GM13977 (cell line): ENCODE results near the gene TRNP1.
"Not testable (repeated sequence)": the region's sequence is repeated elsewhere in the genome, so short reads cannot be mapped to it uniquely, and the experiment has no call there.

ENCODE experiments used
- DNase-seq: peaks from one replicate; pipeline ENCODE4 v3.0.0; 2012; ENCODE audit warnings: low spot score
- in situ Hi-C: fragments of 300-500 bp; cut with MboI; formaldehyde crosslinking; loops from one replicate; pipeline ENCODE4 v1.12.0; 2022; ENCODE audit warnings: low sequenced_read_pairs, low pct_unique_long_range_greater_than_20kb, mixed read lengths, inconsistent platforms; ENCODE audit not compliant: unreplicated experiment
- TF ChIP-seq, protein P1 (sequence below): IDR thresholded peaks from 2 replicates; pipeline ENCODE4 v1.5.1; 2012; ENCODE audit warnings: mild to moderate bottlenecking, control low read depth; ENCODE audit not compliant: insufficient read depth; ENCODE audit errors: extremely low read depth, missing control alignments

TRNP1 gene

DNA sequence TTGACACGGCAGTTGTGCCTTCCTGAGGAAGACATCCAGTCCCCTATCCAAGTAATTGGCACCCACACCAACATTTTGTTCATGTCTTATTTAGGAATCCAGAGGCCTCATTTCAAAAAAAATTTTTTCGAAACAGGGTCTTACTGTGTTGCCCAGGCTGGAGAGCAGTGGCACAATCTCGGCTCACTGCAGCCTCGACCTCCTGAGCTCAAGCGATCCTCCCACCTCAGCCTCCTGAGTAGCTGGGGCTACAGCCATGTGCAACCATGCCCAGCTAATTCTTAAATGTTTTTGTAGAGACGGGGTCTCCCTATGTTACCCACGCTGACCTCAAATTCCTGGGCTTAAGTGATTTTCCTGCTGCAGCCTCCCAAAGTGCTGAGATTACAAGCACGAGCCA, 9.2 kb upstream of the TRNP1 start:
- TF ChIP-seq, protein P1, sequence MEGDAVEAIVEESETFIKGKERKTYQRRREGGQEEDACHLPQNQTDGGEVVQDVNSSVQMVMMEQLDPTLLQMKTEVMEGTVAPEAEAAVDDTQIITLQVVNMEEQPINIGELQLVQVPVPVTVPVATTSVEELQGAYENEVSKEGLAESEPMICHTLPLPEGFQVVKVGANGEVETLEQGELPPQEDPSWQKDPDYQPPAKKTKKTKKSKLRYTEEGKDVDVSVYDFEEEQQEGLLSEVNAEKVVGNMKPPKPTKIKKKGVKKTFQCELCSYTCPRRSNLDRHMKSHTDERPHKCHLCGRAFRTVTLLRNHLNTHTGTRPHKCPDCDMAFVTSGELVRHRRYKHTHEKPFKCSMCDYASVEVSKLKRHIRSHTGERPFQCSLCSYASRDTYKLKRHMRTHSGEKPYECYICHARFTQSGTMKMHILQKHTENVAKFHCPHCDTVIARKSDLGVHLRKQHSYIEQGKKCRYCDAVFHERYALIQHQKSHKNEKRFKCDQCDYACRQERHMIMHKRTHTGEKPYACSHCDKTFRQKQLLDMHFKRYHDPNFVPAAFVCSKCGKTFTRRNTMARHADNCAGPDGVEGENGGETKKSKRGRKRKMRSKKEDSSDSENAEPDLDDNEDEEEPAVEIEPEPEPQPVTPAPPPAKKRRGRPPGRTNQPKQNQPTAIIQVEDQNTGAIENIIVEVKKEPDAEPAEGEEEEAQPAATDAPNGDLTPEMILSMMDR, result no peak
- in situ Hi-C loops, result no loop called here
- no peak for DNase-seq

DNA sequence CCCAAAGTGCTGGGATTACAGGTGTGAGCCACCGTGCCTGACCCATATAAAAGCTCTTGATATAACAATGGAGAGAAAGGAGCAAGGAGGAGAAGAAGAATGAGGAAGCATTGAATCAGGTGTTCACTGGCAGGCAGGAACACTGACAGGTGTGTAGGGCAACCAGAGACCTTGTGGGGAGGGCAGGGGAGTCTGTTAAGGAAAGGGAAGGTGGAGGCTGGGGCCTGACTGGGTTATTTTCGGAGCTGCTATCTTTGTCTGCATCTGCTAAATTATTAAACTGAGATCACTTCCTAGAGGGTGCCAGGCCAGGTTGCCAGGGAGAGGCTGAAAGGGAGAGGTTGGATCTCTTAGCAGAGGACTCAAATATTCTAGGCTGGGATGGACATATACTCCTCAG, 6.8 kb upstream of the TRNP1 start:
- TF ChIP-seq, protein P1, result no peak
- no peak for DNase-seq
- in situ Hi-C loops, result no loop called here

DNA sequence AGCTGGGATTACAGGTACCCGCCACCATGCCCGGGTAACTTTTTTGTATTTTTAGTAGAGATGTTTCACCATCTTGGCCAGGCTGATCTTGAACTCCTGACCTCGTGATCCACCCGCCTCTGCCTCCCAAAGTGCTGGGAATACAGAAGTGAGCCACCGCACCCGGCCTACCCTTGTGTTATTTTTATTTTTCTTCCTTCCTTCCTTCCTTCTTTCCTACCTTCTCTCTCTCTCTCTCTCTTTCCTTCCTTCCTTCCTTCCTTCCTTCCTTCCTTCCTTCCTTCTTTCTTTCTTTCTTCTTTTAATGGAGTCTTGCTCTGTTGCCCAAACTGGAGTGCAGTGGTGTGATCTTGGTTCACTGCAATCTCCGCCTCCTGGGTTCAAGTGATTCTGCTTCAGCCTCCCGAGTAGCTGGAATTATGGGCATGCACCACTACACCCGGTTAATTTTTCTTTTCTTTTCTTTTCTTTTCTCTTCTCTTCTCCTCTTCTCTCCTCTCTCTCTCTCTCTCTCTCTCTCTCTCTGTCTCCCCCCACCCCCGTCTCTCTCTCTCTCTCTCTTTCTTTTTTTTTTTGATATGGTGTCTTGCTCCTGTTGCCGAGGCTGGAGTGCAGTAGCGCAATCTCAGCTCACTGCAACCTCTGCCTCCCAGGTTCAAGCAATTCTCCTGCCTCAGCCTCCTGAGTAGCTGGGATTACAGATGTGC, 3.9 kb upstream of the TRNP1 start:
- DNase-seq, in situ Hi-C loops: not testable (repeated sequence)

DNA sequence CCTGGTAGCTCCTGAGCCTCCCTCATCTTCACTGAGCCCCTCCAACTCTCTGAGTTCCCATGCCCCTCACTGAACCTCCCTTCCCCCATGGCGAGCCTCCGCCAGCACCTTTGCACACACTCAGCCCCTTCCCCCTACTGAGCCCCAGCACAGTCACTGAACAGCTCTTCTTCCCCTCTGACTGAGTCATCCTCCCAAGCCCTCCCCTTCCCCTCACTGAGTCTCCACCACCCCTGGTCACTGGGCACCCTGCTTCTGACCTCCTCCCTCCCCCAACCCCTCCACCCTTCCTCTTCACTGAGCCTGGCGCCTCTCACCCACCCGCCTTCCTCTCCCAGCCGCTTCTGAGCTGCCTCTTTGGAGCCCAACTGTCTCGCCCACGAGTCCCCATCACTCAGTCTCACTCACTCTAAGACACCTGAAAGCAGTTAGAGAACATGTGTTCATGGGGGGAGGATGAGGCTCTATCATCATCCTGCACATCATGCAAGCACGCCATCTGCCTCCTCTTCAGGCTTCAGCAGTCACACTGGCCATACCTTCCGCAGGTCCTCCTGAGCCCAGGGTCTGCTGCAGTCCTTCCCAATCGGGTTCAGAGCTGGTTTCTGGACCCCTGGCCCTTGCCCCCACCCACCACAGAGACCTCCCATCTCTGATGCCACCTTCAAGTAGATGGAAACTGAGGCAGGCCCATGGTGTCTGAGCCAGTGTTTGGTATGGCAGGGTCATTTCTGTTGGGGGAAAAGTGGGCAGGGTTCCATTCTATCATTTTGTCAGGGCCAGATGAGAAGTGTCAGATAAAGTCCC, 2.0 kb upstream of the TRNP1 start:
- peak; percentile 61 for DNase-seq
- in situ Hi-C loops, result no loop called here
- TF ChIP-seq, protein P1, result no peak

DNA sequence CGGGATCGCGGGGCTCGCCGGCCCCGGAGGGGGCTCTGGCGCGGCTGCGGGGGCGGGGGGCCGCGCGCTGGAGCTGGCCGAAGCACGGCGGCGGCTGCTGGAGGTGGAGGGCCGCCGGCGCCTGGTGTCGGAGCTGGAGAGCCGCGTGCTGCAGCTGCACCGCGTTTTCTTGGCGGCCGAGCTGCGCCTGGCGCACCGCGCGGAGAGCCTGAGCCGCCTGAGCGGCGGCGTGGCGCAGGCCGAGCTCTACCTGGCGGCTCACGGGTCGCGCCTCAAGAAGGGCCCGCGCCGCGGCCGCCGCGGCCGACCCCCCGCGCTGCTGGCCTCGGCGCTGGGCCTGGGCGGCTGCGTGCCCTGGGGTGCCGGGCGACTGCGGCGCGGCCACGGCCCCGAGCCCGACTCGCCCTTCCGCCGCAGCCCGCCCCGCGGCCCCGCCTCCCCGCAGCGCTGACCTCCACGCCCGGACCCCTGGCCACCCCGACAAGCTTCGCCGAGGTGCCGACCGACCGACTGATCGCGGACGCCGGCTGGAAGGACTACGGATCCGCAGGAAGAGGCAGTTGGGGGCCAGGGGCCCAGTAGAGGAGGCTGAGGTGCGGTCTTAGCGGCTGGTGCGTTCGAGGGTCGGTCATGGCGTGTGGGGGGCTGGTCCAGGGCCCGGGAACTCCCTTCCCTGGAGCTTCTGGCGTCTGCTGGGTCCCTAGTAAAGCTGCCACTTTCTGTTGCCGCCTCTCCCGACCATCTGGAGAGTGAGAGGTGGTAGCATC, 711 bp downstream of the TRNP1 start:
- peak; percentile 73 for DNase-seq
- TF ChIP-seq, protein P1, result no peak
- in situ Hi-C loops, result no loop called here

DNA sequence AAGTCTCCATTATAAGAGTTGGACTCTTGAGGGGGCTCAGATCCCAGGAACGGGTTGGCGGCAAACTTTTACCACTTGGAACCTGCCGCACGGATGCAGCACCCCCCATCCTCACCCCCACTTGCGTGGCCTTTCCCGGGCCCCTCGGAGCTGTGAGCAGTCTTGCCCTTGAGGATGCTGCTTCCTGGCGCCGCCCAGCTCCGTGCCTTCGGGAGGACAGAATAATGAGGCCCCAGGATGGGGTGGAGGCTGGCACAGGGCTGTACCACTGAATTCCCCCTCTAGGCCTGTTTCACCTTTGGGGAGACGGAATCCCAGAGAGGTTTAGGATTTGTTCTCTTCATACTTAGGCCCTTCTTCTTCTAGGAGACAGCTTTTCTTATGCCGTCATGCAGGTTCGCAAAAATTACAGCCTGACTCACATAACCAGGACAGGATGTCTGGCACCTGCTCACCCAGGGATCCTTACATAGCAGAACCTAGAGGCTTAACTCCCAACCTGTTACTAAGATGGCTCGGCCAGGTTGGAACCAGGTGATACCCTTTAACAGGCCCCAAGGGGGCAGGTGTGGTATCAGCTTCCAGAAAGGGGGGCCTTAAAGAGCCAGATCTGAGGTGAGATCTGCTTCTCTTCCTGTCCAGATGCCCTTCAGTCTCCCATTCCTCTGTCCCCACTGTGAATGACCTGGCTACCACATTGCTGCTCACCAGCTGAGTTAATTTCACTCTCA, 1.5 kb downstream of the TRNP1 start:
- TF ChIP-seq, protein P1, result no peak
- no peak for DNase-seq
- in situ Hi-C loops, result no loop called here
